Endothelial cell of umbilical vein (primary cell): ENCODE measurements around the gene SLC6A19.

ENCODE experiments used
- EZH2 ChIP-seq: IDR thresholded peaks from 2 replicates; pipeline ENCODE4 v1.6.1; 2012; ENCODE audit warnings: borderline replicate concordance, low read depth, mild to moderate bottlenecking, moderate library complexity, low read length, inconsistent platforms; ENCODE audit not compliant: severe bottlenecking
- JUN ChIP-seq: IDR thresholded peaks from 2 replicates; pipeline ENCODE4 v1.6.1; 2011; ENCODE audit warnings: borderline replicate concordance, low read depth; ENCODE audit not compliant: insufficient read length, insufficient read depth
- MAX ChIP-seq: IDR thresholded peaks from 2 replicates; pipeline ENCODE4 v1.6.1; 2011; ENCODE audit not compliant: insufficient read depth, insufficient read length
- MYC ChIP-seq: IDR thresholded peaks from one replicate; pipeline ENCODE4 v1.6.1; 2011; ENCODE audit warnings: mild to moderate bottlenecking, low read depth, low read length
- POLR2A ChIP-seq: IDR thresholded peaks from 2 replicates; pipeline ENCODE4 v1.6.1; 2012; ENCODE audit warnings: low read depth, mild to moderate bottlenecking, control low read depth, low read length
- POLR2AphosphoS5 ChIP-seq: IDR thresholded peaks from 2 replicates; pipeline ENCODE4 v1.6.1; 2012; ENCODE audit warnings: low read depth, mild to moderate bottlenecking, control low read depth, low read length, moderate library complexity; ENCODE audit not compliant: insufficient read depth
- TF ChIP-seq, protein P1 (sequence below), 2 donors: IDR thresholded peaks; 1 replicate in 1 of 2; 2 replicates in 1 of 2; pipeline ENCODE4 v1.5.1; 2011; ENCODE audit warnings: low read length in 2 of 2, mild to moderate bottlenecking in 2 of 2, moderate library complexity in 2 of 2, control low read depth in 1 of 2, inconsistent platforms in 1 of 2, low read depth in 1 of 2; ENCODE audit not compliant: insufficient read depth in 1 of 2; ENCODE audit errors: extremely low read depth in 1 of 2

GRCh38 chr5:1203311-1203967 is 2.0 kb downstream of the SLC6A19 start:
- TF ChIP-seq, protein P1, sequence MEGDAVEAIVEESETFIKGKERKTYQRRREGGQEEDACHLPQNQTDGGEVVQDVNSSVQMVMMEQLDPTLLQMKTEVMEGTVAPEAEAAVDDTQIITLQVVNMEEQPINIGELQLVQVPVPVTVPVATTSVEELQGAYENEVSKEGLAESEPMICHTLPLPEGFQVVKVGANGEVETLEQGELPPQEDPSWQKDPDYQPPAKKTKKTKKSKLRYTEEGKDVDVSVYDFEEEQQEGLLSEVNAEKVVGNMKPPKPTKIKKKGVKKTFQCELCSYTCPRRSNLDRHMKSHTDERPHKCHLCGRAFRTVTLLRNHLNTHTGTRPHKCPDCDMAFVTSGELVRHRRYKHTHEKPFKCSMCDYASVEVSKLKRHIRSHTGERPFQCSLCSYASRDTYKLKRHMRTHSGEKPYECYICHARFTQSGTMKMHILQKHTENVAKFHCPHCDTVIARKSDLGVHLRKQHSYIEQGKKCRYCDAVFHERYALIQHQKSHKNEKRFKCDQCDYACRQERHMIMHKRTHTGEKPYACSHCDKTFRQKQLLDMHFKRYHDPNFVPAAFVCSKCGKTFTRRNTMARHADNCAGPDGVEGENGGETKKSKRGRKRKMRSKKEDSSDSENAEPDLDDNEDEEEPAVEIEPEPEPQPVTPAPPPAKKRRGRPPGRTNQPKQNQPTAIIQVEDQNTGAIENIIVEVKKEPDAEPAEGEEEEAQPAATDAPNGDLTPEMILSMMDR (IDR thresholded peaks at IDR 0.05; ENCODE audit: extremely low read depth in 1 of 2, insufficient read depth in 1 of 2, low read depth in 1 of 2, low read length in 2 of 2): no peak
- TF ChIP-seq POLR2AphosphoS5: no peak
- TF ChIP-seq POLR2A: no peak
- TF ChIP-seq EZH2: no peak
- no peak for TF ChIP-seq JUN
- TF ChIP-seq MAX: no peak
- no peak for TF ChIP-seq MYC
